NCI-H345 treated with DMSO at 0.1 percent for 48 hours (cell line): ENCODE measurements around the gene TEKT5.
"Not testable (repeated sequence)": the region's sequence is repeated elsewhere in the genome, so short reads cannot be mapped to it uniquely, and the experiment has no call there.

Experiments used
- DNase-seq: peaks from one replicate; lab custom pipeline; 2025; ENCODE audit not compliant: unreplicated experiment; lab: John Stamatoyannopoulos, UW

TEKT5 gene

GRCh38 chr16:10694830-10695229 lies at the start of gene TEKT5:
TSS of gene TEKT5 (minus strand) at chr16:10694930. CDS start at chr16:10694873, 57 bp downstream.
- no peak for DNase-seq

GRCh38 chr16:10743610-10744369 lies 49.1 kb upstream of the TEKT5 start, which contains the start of gene NUBP1:
TSS of gene NUBP1 (plus strand) at chr16:10743842. CDS start at chr16:10743864, 22 bp downstream.
- DNase-seq: peak; percentile 93

- DNase-seq: no peak
Measured at GRCh38 chr16:10743227-10743609, 48.5 kb upstream of the TEKT5 start.

GRCh38 chr16:10741844-10742243 lies 47.1 kb upstream of the TEKT5 start:
- no peak for DNase-seq

DNA sequence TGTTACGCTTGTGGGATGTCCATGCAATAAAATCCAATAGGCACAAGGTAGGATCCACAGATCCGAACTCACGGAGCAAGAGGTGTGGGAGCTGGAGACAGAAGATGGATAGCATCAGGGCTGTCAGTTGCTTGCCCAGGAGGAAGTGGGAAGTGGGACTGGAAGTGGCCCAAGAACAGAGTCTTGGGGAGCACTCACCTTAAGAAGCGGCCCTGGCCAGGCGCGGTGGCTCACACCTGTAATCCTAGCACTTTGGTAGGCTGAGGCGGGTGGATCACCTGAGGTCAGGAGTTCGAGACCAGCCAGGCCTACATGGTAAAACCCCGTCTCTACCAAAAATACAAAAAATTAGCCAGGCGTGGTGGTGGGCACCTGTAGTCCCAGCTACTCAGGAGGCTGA lies 46.5 kb upstream of the TEKT5 start:
- not testable (repeated sequence) for DNase-seq

DNA sequence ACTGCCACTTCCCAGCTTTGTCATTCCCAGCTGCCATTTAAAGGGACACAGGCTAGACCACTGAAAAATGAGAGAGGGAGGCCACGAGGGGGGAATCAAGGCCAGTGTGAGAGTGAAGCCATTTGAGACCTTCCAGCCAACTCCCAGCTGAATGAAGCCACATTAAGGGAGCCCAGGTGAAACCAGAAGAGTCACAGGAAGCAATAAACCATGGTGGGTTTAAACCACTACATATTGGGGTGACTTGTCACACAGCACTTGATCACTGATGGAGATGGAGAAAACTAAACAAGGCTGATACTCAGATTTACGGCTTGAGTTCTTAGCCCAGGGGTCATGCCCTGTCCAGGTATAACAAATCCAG lies 46.1 kb upstream of the TEKT5 start:
- no peak for DNase-seq

GRCh38 chr16:10740000-10740844 lies 45.5 kb upstream of the TEKT5 start:
- DNase-seq: no peak

- no peak for DNase-seq
Measured at GRCh38 chr16:10738231-10739077, 43.7 kb upstream of the TEKT5 start.

- DNase-seq: peak; percentile 69
Measured at GRCh38 chr16:10737068-10737625, 42.4 kb upstream of the TEKT5 start.

- DNase-seq: no peak
Measured at GRCh38 chr16:10731790-10732189, 37.1 kb upstream of the TEKT5 start.

DNA sequence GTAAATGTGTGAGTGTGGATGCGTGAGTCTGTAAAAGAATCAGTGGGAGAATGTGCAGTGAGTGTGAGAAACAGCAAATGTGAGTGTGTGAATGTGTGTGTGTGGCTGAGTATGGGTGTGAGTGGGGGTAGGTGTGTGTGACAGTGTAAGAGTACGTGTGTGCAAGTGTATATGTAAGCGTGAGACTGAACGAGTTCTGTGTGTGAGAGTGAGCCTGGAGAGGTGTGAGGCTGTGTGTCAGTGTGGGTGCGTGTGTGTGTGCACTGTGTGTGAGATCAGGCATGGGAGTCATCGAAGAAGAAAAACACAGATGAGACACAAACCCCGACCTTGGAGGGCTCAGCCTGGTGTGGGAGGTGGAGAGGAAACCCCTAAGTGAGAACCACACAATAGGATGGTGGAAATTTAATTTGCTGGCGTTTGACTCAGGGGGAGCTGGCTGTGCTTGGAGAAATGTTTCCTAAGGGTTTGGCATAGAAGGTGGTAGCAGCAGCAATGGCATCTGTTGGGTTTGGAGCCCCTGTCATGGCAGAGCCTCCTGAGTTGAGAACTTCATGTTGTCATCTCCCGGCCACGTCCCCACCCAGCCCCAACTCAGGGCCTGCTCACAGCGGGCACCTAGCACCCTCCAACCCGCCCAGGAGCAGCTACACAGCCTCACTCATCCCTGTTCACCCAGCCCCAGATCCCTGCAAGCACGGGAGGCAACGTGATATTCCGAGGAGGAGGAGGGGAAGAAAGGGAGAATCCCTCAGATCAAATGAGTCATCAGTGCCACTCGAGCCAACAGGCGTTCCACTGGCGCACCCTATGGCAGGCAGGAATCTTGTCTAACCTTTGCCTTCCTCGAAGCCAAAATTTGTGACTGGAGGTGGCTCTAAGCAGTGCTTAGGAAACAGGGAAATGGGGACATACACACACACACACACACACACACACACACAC lies 34.6 kb upstream of the TEKT5 start:
- DNase-seq: no peak

DNA sequence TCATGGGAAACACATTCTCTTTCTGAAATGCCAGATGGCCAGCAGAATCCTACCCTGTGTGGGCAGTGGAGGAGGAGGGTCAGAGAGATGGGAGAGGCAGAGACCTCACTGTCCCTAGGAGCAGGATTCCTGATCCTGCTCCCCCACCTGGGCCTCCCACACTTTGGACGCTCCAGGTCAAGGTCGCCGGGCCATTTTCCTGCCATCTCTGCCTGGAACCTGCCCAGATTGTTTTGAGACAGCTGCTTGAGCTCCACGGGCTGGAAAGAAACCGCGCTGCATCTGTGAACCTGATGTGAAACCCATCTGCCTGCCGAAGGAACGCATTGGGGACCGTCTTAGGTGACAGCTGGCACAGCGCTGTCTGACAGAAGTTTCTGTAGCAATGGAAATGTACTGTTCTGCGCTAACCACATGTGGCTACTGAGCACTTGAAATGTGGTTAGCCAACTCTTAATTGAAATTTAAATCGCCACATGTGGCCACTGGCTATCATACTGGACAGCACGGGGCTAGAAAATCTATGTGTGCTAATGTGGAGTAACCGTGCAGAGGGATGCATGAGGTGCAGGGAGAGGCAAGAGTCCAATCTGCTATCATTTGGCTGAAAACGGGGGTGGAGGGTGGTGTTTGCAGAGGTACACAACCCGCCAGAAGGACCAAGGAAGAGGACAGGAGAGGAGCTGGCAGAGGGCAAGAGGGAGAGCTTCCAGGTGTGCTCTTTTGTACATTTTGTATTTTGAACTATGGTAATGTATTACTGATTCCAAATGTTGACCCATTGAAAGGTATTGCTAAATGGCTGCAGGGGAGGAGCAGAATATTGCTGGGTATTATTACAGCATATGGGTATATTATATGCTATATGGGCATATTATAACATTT lies 33.5 kb upstream of the TEKT5 start:
- DNase-seq: no peak

DNA sequence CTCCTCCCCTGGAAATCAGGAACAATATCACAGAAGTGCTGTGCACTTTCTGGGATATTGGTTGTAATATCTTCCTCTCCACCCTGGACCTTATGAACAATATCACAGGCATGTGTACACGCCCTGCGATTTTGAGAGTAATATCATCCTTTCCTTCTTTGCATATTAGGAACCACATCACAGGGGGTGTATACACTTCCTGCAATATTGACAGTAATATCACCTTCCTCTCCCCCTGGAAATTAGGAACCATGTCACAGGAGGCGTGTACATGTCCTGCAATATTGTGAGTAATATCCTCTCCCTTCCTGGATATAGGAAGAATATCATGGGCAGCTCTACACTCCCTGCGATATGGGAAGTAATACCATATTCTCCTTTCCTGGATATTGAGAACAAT lies 14.2 kb upstream of the TEKT5 start:
- DNase-seq: no peak

DNA sequence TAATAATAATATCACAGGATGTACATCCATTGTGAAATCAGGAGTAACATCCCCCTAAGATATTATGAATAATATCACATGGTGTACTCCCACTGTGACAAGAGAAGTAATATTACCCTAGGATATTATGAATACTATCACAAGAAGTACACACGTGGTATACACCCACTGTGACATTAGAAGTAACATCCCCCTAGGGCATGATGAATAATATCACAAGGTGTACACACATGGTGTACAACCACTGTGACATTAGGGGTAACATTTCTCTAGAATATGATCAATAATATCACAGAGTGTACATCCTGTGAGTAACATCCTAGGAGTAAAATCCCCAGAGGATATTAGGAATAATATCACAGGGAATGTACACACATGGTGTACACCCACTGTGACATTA lies 5.0 kb upstream of the TEKT5 start:
- no peak for DNase-seq

GRCh38 chr16:10694306-10694705 lies 424 bp downstream of the TEKT5 start:
- DNase-seq: no peak

DNA sequence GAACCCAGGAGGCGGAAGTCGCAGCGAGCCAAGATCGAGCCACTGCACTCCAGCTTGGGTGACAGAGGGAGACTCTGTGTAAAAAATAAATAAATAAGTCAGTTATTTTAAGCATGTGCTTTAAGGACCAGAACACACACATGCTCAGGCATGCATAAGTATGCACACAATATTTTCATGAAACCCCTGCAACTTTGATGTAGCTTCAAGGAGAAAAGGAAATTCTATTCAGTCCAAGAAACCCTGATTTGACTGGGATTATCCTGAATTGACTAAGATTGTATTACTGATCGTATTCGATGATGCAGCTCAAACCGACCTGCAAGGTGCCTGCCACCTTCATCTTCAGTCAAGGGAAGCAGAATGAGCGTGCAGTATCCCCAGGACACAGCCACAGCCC lies 841 bp downstream of the TEKT5 start:
- DNase-seq: no peak

DNA sequence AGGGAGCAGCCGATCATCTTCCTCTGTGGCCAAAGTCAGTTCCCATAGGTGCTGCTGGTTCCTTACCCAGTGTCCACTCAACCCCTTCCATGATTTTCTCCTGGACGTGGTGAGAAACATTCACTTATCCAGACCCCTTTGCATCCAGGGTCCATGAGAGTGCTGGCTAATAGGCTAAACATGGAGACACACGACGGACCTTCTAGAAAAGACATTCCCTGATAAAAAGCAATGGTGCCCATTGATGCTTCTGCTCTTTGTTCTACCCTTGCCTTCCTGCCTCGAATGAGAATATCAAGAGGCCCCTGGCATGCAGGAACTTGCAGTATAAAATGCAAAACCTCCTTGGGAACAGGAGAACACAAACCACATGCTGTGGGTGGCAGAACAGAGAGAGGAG lies 2.3 kb downstream of the TEKT5 start:
- no peak for DNase-seq

- DNase-seq: no peak
Measured at GRCh38 chr16:10688726-10689125, 6.0 kb downstream of the TEKT5 start.

GRCh38 chr16:10688291-10688690 lies 6.4 kb downstream of the TEKT5 start:
- DNase-seq: no peak
